ENCODE results near the gene TRAT1.

- TF ChIP-seq, protein P1, sequence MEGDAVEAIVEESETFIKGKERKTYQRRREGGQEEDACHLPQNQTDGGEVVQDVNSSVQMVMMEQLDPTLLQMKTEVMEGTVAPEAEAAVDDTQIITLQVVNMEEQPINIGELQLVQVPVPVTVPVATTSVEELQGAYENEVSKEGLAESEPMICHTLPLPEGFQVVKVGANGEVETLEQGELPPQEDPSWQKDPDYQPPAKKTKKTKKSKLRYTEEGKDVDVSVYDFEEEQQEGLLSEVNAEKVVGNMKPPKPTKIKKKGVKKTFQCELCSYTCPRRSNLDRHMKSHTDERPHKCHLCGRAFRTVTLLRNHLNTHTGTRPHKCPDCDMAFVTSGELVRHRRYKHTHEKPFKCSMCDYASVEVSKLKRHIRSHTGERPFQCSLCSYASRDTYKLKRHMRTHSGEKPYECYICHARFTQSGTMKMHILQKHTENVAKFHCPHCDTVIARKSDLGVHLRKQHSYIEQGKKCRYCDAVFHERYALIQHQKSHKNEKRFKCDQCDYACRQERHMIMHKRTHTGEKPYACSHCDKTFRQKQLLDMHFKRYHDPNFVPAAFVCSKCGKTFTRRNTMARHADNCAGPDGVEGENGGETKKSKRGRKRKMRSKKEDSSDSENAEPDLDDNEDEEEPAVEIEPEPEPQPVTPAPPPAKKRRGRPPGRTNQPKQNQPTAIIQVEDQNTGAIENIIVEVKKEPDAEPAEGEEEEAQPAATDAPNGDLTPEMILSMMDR (IDR thresholded peaks at IDR 0.05) = no peak
- no peak for TF ChIP-seq POLR2A (IDR thresholded peaks at IDR 0.05)
Observed at GRCh38 chr3:108780235-108780634, 42.4 kb upstream of the TRAT1 start.
